K562 (cell line): Measurements from ENCODE around the gene DNAJC17. TPM values are rescaled to one million over a fixed set of nuclear protein-coding genes. Genes with fewer than 3 reads are reported as not detected.

ENCODE experiments used
- CXXC5 ChIP-seq: fragments of 250-450 bp; sonication (Bioruptor Pico); IDR thresholded peaks from 2 replicates; pipeline ENCODE4 v1.8.0; 2022; ENCODE audit warnings: inconsistent platforms, mild to moderate bottlenecking, moderate library complexity
- DIDO1 ChIP-seq: fragments of 450-650 bp; IDR thresholded peaks from 2 replicates; pipeline ENCODE4 v1.6.1; 2016; ENCODE audit warnings: low read depth, missing biosample characterization, missing genetic modification characterization
- JUND ChIP-seq, 2 experiments: IDR thresholded peaks; 2 replicates in 1 of 2; 3 replicates in 1 of 2; pipeline ENCODE4 v1.6.1; 2011; ENCODE audit warnings: borderline replicate concordance in 2 of 2, low read depth in 2 of 2, low read length in 2 of 2, improper control_type of control experiment in 1 of 2, missing biosample characterization in 1 of 2, missing genetic modification characterization in 1 of 2, missing genetic modification reagents in 1 of 2
- LEF1 ChIP-seq: fragments of 450-650 bp; IDR thresholded peaks from 2 replicates; pipeline ENCODE4 v1.6.1; 2016; ENCODE audit warnings: mild to moderate bottlenecking
- NFRKB ChIP-seq: fragments of 450-650 bp; IDR thresholded peaks from 2 replicates; pipeline ENCODE4 v1.6.1; 2016; ENCODE audit warnings: low read depth
- POLR2B ChIP-seq: fragments of 450-650 bp; IDR thresholded peaks from 2 replicates; pipeline ENCODE4 v1.6.1; 2018; ENCODE audit warnings: low read depth; ENCODE audit not compliant: partially characterized antibody
- SLC30A9 ChIP-seq: fragments of 250-450 bp; sonication (Bioruptor Pico); IDR thresholded peaks from 2 replicates; pipeline ENCODE4 v1.8.0; 2022; ENCODE audit warnings: mild to moderate bottlenecking, moderate library complexity
- TAF9B ChIP-seq: fragments of 450-650 bp; IDR thresholded peaks from 2 replicates; pipeline ENCODE4 v1.6.1; 2018; ENCODE audit warnings: mild to moderate bottlenecking; ENCODE audit not compliant: partially characterized antibody
- XRCC5 ChIP-seq: fragments of 200-400 bp; formaldehyde crosslinking; IDR thresholded peaks from 2 replicates; pipeline ENCODE4 v1.6.1; 2017; ENCODE audit warnings: low read depth, mild to moderate bottlenecking, low read length
- ZNF197 ChIP-seq: fragments of 200-800 bp; sonication (Bioruptor generic); IDR thresholded peaks from 2 replicates; pipeline ENCODE4 v1.6.1; 2016; ENCODE audit warnings: low read depth, missing genetic modification characterization, missing compliant biosample characterization
- ZNF699 ChIP-seq: fragments of 250-450 bp; sonication (Bioruptor Pico); IDR thresholded peaks from 2 replicates; pipeline ENCODE4 v1.8.0; 2021; ENCODE audit warnings: mild to moderate bottlenecking, moderate library complexity; ENCODE audit not compliant: insufficient replicate concordance
- ZZZ3 ChIP-seq: fragments of 450-650 bp; IDR thresholded peaks from 2 replicates; pipeline ENCODE4 v1.6.1; 2016; ENCODE audit warnings: antibody characterized with exemption, mild to moderate bottlenecking, moderate library complexity
- polyA plus RNA-seq, 8 experiments: library from polyadenylated mRNA; depleted of rRNA in 4 of 8; stranded (reverse) in 5 of 8; unstranded in 3 of 8; fragments of >200 nt; fragmentation: Nextera tagmentation in 2 of 8; fragmentation: Illumina TruSeq in 1 of 8; extraction: Ambion mirVana in 2 of 8; extraction: Trizol in 1 of 8; gene quantifications; 2 replicates each; pipeline versions ENCODE4 v1.2.1 to v1.2.3, GENCODE V29; 2011 to 2014; ENCODE audit warnings: inconsistent platforms in 1 of 8, missing spikeins in 1 of 8
- total RNA-seq, 7 experiments: library from RNA; depleted of rRNA in 6 of 7; stranded (reverse); fragments of >200 nt in 6 of 7; fragmentation: Illumina TruSeq in 2 of 7; extraction: Trizol in 2 of 7; gene quantifications; 2 replicates each; pipeline versions ENCODE4 v1.2.1 to v1.2.3, GENCODE V29; 2011 to 2021; ENCODE audit warnings: low replicate concordance in 1 of 7
- TF ChIP-seq, protein P1 (sequence below): fragments of 450-650 bp; IDR thresholded peaks from 2 replicates; pipeline ENCODE4 v1.6.1; 2016; ENCODE audit warnings: missing biosample characterization, missing genetic modification characterization
- TF ChIP-seq, protein P2 (sequence below): fragments of 200-800 bp; sonication (Bioruptor generic); IDR thresholded peaks from 2 replicates; pipeline ENCODE4 v1.6.1; 2017; ENCODE audit warnings: missing genetic modification characterization, missing compliant biosample characterization

DNAJC17 gene
- total and polyA plus RNA-seq, 9 of the 15 experiments (the other 6 are each of a cell fraction or from before 2014, with no cell fraction given) = 2.4 to 79.4 (median 44.2) TPM

DNA sequence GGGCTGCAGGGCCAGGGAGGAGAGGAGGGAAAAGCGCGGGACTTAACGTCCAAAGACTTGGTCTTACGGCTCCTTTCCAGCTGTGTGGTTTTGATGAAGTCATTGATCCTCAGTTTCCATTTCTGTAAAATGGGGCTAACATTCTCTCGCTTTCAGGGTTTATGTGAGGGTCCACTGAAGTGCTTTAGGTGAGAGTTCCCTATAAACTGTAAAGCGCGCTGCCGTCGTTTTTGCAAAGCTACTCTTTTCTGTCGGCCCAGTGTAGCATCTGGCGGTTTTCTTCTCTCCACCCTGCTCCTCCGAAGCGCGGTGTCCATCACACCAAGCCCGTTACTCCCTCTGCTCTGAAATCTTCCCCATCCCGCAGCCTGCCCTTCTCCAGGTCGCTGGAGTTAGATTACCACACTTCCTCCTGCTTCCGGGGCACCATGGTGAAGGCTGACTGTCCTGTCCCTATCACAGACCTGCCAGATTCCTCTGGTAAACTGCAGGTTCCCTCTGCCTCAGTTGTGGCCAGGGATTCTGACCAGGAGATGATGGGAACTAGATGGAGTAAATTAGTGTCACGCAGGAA lies 702 bp upstream of the DNAJC17 start (continued):
- TF ChIP-seq DIDO1 (tag) = no peak
- TF ChIP-seq ZNF197 = no peak
- TF ChIP-seq, protein P1, sequence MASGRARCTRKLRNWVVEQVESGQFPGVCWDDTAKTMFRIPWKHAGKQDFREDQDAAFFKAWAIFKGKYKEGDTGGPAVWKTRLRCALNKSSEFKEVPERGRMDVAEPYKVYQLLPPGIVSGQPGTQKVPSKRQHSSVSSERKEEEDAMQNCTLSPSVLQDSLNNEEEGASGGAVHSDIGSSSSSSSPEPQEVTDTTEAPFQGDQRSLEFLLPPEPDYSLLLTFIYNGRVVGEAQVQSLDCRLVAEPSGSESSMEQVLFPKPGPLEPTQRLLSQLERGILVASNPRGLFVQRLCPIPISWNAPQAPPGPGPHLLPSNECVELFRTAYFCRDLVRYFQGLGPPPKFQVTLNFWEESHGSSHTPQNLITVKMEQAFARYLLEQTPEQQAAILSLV = no peak
- no peak for TF ChIP-seq ZNF699
- TF ChIP-seq SLC30A9 (CRISPR knock-in tag) = no peak
- no peak for TF ChIP-seq NFRKB
- TF ChIP-seq, protein P2, sequence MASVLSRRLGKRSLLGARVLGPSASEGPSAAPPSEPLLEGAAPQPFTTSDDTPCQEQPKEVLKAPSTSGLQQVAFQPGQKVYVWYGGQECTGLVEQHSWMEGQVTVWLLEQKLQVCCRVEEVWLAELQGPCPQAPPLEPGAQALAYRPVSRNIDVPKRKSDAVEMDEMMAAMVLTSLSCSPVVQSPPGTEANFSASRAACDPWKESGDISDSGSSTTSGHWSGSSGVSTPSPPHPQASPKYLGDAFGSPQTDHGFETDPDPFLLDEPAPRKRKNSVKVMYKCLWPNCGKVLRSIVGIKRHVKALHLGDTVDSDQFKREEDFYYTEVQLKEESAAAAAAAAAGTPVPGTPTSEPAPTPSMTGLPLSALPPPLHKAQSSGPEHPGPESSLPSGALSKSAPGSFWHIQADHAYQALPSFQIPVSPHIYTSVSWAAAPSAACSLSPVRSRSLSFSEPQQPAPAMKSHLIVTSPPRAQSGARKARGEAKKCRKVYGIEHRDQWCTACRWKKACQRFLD (CRISPR knock-in tag) = no peak
- TF ChIP-seq XRCC5 = no peak
- 0 out of 2 replicates have a peak, but pooled peaks have one; percentile 12 for TF ChIP-seq JUND (IDR thresholded peaks at IDR 0.05; ENCODE audit: borderline replicate concordance, low read depth, low read length)
- 0 out of 3 replicates have a peak, but pooled peaks have one; percentile 21 for TF ChIP-seq JUND (tag; IDR thresholded peaks at IDR 0.05; ENCODE audit: borderline replicate concordance, low read depth, low read length)
- no peak for TF ChIP-seq CXXC5 (CRISPR knock-in tag)
- 0 out of 2 replicates have a peak, but pooled peaks have one; percentile 26 for TF ChIP-seq LEF1
- TF ChIP-seq TAF9B = no peak
- TF ChIP-seq POLR2B = no peak
- TF ChIP-seq ZZZ3 = no peak
